NCI-H748 (cell line): ENCODE measurements around the gene TENT5C.

Experiments used
- DNase-seq: peaks from one replicate; lab custom pipeline; 2025; ENCODE audit not compliant: unreplicated experiment; lab: John Stamatoyannopoulos, UW

The TENT5C gene

DNA sequence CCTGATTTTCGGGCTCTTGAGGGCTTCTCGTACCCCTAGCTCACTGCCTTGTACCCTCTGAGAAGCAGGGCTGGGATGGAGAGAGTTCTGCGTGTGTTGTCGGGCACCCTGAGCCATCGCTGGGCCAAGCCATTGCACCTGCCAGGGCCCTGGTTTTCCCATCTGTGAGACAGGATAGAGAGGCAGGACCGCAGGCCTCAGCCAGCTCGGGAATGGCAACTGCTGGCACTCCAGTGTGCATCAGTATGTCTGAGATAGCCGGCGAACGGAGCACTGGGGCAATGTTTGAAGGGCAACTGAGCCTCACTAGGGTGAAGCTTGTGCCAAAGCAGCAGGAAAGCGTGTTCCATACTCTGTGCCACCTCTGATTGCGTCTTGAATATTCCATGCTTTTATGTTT, 66.9 kb downstream of the TENT5C start:
- no peak for DNase-seq

DNA sequence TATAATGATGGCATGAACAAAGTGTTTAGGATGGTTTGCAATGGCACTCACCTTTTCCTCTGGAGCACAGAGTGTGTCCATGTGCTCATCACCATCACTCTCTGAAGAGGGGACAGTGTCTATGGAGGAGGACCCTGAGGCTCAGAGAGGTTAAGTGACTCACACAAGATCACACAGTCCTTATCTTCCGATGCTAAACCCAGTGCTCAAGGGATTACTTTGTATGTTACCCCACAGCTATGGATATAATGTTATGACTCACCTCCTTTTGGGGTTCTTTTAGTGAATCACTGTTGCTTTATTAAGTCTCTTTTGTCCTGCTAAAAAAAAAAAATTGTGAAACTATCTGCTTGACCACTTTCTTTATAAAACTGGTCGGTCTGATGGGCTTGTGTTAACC, 67.6 kb downstream of the TENT5C start:
- no peak for DNase-seq

DNA sequence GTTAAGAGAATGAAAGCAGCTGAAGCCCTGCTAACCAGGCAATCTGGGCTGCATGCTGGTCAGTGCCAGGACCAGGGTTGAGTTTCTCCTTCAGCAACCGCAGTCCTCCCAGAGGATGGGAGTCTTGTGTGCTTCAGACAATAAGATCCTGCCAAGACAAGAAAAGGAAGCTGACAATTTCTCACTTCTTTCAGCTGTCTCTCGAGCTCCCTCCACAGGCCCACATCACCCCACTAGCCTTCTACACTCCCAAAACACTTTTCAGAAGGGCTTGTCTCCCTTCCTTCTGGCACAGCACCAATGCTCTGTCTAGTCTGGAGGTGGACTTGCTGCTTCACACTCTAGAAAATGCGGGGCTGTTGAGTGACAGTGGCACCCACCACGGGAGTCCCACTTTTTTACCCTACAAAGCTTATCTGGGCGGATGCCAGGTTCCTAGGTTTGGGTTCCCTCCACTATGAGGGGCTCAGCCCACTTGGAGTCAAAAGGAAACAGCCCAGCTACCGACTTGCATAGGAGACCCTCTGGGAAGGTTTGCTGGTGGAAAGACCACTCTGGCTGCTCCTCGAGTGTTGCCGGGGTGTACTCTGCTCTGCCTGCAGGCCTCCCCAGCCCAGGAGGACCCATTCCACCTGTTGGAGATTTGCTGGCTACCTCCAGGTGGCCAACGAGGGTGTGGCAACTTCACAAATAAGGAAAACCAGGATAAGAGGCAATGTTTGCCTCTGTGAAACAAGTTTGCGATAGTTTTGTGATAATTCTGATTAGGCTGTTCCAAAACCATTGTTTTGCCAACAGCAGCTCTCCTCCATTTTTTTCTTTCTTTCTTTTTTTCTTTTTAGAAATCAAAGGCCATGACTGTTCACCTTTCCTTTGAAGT, 68.9 kb downstream of the TENT5C start:
- DNase-seq, result no peak

DNA sequence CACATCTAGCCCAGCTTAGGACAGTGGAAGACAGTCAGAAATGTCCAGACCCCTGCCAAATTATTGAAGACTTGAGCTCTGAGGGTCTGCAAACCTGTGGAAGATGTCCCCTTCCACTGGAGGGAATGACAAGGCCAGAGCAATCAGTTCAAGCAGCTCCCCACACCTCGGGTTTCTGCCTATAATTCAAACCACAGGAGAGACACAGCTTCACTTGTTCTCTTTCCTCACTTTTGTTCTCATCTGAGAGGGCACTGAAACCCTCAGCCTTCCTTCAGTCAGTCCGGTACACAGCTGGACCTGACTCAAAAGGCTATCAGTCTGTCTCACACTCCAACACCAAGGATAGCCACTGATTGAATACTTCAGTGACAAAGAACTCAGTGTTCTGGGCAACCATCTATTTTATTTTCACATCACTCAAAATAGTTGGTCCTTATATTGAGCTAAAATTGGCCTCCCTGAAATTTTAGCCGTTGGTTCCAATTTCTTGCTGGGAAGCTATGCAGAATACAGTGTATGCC, 70.1 kb downstream of the TENT5C start:
- DNase-seq, result no peak

DNA sequence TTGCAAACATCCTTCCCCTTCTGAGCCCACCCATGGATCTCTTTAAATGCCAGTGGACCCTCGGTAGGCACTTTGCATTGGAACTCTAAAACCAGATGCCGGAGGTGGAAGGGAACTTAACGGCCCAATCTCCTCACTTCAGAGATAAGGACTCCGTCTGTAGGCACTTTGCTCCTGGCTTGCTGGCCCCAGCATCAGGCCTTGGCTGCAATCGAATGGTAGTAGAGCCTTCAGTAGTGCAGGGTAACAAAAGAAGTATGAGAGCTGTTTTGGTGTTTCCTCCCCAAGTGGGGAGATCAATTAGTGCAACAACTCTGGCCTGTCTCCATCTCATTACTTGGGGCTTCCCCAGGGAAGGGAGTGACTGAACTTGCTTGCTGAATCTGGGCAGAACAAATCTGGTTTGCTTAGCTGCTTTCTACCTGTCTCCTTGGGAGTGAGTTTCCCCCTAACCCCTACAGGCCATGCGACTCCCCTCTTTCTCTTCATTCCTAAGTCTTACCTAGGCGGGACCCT, 70.8 kb downstream of the TENT5C start:
- no peak for DNase-seq
